HG03521 (cell line): ENCODE data around the gene CENPK.
"Not testable (repeated sequence)": the region's sequence is repeated elsewhere in the genome, so short reads cannot be mapped to it uniquely, and the experiment has no call there.

Source experiments
- ATAC-seq: cut with Tn5 transposase; IDR thresholded peaks from one replicate; pipeline ENCODE4 v1.9.1; 2021; ENCODE audit warnings: mild to moderate bottlenecking, moderate library complexity; ENCODE audit not compliant: unreplicated experiment

CENPK gene

GRCh38 chr5:65562731-65563701 lies at the start of gene CENPK, which contains the start of gene PPWD1:
Gene CENPK (minus strand): TSS chr5:65563168. CDS start chr5:65554907, 8,261 bp downstream.
Gene PPWD1 (plus strand): TSS chr5:65563296. CDS start chr5:65563311, 15 bp downstream.
- peak; percentile 99 for ATAC-seq

- ATAC-seq, result no peak
Measured at GRCh38 chr5:65612298-65612907, 49.4 kb upstream of the CENPK start.

- ATAC-seq, result no peak
Measured at GRCh38 chr5:65611524-65611923, 48.6 kb upstream of the CENPK start.

GRCh38 chr5:65601761-65602160 lies 38.8 kb upstream of the CENPK start:
- not testable (repeated sequence) for ATAC-seq

GRCh38 chr5:65588694-65589093 lies 25.7 kb upstream of the CENPK start:
- no peak for ATAC-seq

- no peak for ATAC-seq
Measured at GRCh38 chr5:65577141-65577540, 14.2 kb upstream of the CENPK start.

- ATAC-seq, result no peak
Measured at GRCh38 chr5:65570598-65571226, 7.7 kb upstream of the CENPK start.

- ATAC-seq, result no peak
Measured at GRCh38 chr5:65566505-65566904, 3.5 kb upstream of the CENPK start.

GRCh38 chr5:65563777-65564176 lies 809 bp upstream of the CENPK start:
- no peak for ATAC-seq

GRCh38 chr5:65556718-65557117 lies 6.2 kb downstream of the CENPK start:
- ATAC-seq, result no peak

- ATAC-seq, result no peak
Measured at GRCh38 chr5:65556181-65556580, 6.8 kb downstream of the CENPK start.

- no peak for ATAC-seq
Measured at GRCh38 chr5:65555287-65555686, 7.7 kb downstream of the CENPK start.

GRCh38 chr5:65553941-65554340 lies 9.0 kb downstream of the CENPK start:
- no peak for ATAC-seq

GRCh38 chr5:65548281-65548680 lies 14.7 kb downstream of the CENPK start:
- ATAC-seq, result no peak

GRCh38 chr5:65546141-65546540 lies 16.8 kb downstream of the CENPK start:
- no peak for ATAC-seq

GRCh38 chr5:65544473-65544872 lies 18.5 kb downstream of the CENPK start:
- no peak for ATAC-seq

- no peak for ATAC-seq
Measured at GRCh38 chr5:65539827-65540226, 23.1 kb downstream of the CENPK start.

GRCh38 chr5:65535529-65535987 lies 27.4 kb downstream of the CENPK start:
- no peak for ATAC-seq

- no peak for ATAC-seq
Measured at GRCh38 chr5:65530904-65531303, 32.1 kb downstream of the CENPK start.

- ATAC-seq, result no peak
Measured at GRCh38 chr5:65525726-65526125, 37.2 kb downstream of the CENPK start.

- ATAC-seq, result no peak
Measured at GRCh38 chr5:65512170-65512937, 50.6 kb downstream of the CENPK start.
